DOHH2 (cell line): ENCODE data around the gene VAC14.

Experiments used
- H3F3A ChIP-seq: fragments of 200-600 bp; sonication (generic), shearing (Covaris generic); 2 replicates; pipeline ENCODE4 v1.6.0; 2016; ENCODE audit warnings: antibody characterized with exemption, mild to moderate bottlenecking; ENCODE audit not compliant: control insufficient read depth, insufficient read depth
- H3K27ac ChIP-seq: fragments of 200-600 bp; sonication (generic); 2 replicates; pipeline ENCODE4 v1.5.1; 2014; ENCODE audit warnings: low read depth, mild to moderate bottlenecking, low read length, moderate library complexity
- H3K27me3 ChIP-seq: fragments of 200-600 bp; sonication (generic); 2 replicates; pipeline ENCODE4 v1.6.1; 2014; ENCODE audit warnings: mild to moderate bottlenecking, low read length, mixed read lengths; ENCODE audit not compliant: control insufficient read depth
- H3K36me3 ChIP-seq: fragments of 200-600 bp; sonication (generic); 2 replicates; pipeline ENCODE4 v1.6.1; 2014; ENCODE audit warnings: mild to moderate bottlenecking, low read length, moderate library complexity, mixed read lengths; ENCODE audit not compliant: control insufficient read depth
- H3K4me1 ChIP-seq: fragments of 200-600 bp; sonication (generic); 2 replicates; pipeline ENCODE4 v1.6.1; 2014; ENCODE audit warnings: mild to moderate bottlenecking, low read length, mixed read lengths; ENCODE audit not compliant: control insufficient read depth
- H3K4me2 ChIP-seq: fragments of 200-600 bp; sonication (generic); 2 replicates; pipeline ENCODE4 v1.6.0; 2014; ENCODE audit warnings: mild to moderate bottlenecking, low read length, moderate library complexity
- H3K4me3 ChIP-seq: fragments of 200-600 bp; sonication (generic); 2 replicates; pipeline ENCODE4 v1.5.1; 2014; ENCODE audit warnings: mild to moderate bottlenecking, low read length, mixed read lengths
- H3K79me2 ChIP-seq: fragments of 200-600 bp; sonication (generic); 2 replicates; pipeline ENCODE4 v1.6.1; 2014; ENCODE audit warnings: mild to moderate bottlenecking, low read length, mixed read lengths; ENCODE audit not compliant: control insufficient read depth
- H3K9me2 ChIP-seq: fragments of 200-600 bp; sonication (generic); replicated peaks from 2 replicates; pipeline ENCODE4 v1.6.1; 2014; ENCODE audit warnings: mild to moderate bottlenecking, low read length, mixed read lengths; ENCODE audit not compliant: control insufficient read depth
- H3K9me3 ChIP-seq: fragments of 200-600 bp; sonication (generic); 2 replicates; pipeline ENCODE4 v1.6.1; 2014; ENCODE audit warnings: antibody characterized with exemption, low read length, mixed read lengths; ENCODE audit not compliant: control insufficient read depth, insufficient read depth
- H4K20me1 ChIP-seq: fragments of 200-600 bp; sonication (generic); 2 replicates; pipeline ENCODE4 v1.6.0; 2014; ENCODE audit warnings: low read depth, mild to moderate bottlenecking, antibody characterized with exemption, low read length, moderate library complexity; ENCODE audit not compliant: control insufficient read depth, insufficient read depth
- EZH2phosphoT487 ChIP-seq: fragments of 200-600 bp; sonication (generic); IDR thresholded peaks from 2 replicates; pipeline ENCODE4 v1.6.1; 2017; ENCODE audit warnings: borderline replicate concordance, mild to moderate bottlenecking, antibody characterized with exemption, low read length, moderate library complexity, mixed read lengths
- TF ChIP-seq, protein P1 (sequence below): fragments of 200-600 bp; sonication (generic); IDR thresholded peaks from one replicate; pipeline ENCODE4 v1.5.1; 2014; ENCODE audit warnings: antibody characterized with exemption, mild to moderate bottlenecking, low read depth, low read length; ENCODE audit not compliant: poor library complexity, severe bottlenecking

VAC14 gene

DNA sequence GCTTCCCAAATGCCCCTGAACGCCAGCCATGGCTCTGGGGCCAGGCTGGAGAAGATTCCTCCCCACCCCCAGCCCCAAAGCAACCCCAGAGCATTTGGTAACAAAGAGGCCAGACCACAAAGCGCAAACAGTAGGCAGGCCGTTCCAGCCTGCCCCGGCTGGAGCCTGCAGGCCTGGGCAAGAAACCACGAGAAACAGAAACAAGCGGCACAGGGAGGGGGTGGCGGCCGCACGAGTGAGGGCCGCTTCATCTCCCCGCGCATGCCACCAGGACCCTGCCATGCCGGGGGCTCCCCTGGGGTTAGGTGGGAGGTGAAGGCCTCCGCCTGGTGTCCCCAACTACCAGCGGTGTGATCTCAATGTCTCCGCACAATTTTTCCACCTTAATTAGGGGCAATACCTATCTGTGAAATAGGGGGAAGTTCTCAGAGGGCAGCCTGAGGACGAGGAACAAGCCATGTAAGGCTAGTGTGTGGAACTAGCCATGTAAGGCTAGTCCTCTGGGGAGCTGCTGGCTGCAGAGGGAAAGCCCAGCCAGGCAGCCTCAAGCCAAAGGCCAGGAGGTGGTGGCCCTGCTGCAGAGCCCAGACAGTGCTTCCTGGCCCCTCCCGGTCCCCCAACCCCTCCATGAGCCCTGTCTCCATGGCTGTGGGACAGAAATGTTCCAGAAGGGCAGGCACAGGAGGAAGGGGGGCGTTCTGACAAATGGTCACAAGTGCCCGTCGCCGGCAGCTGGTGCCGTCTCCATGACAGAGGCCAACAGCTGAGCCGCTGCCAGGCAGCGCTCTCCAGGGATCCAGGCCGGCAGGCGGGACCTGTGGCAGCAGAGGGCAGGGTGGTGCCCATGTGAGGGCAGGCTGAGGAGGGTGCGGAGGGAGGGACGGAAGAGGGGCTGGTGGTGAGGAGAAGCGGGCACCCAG, 100.6 kb downstream of the VAC14 start:
- TF ChIP-seq EZH2phosphoT487: no peak
- TF ChIP-seq, protein P1, sequence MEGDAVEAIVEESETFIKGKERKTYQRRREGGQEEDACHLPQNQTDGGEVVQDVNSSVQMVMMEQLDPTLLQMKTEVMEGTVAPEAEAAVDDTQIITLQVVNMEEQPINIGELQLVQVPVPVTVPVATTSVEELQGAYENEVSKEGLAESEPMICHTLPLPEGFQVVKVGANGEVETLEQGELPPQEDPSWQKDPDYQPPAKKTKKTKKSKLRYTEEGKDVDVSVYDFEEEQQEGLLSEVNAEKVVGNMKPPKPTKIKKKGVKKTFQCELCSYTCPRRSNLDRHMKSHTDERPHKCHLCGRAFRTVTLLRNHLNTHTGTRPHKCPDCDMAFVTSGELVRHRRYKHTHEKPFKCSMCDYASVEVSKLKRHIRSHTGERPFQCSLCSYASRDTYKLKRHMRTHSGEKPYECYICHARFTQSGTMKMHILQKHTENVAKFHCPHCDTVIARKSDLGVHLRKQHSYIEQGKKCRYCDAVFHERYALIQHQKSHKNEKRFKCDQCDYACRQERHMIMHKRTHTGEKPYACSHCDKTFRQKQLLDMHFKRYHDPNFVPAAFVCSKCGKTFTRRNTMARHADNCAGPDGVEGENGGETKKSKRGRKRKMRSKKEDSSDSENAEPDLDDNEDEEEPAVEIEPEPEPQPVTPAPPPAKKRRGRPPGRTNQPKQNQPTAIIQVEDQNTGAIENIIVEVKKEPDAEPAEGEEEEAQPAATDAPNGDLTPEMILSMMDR: no peak
- Histone ChIP-seq H3K4me2 (no peak overlapping the region), H3K79me2 (no peaks in the 10 kb centered on the region), H3K4me1 (peaks cover 5% of the 10 kb centered on the region; the same call in 1 of the 2 replicates), H3K9me3 (no peaks in the 10 kb centered on the region), H3K4me3 (no peak overlapping the region), H3K36me3 (no peaks in the 10 kb centered on the region), H3F3A (no peaks in the 10 kb centered on the region), H4K20me1 (no peaks in the 10 kb centered on the region), H3K27me3 (no peaks in the 10 kb centered on the region), H3K27ac (no peak overlapping the region), H3K9me2 (no peaks in the 10 kb centered on the region)

DNA sequence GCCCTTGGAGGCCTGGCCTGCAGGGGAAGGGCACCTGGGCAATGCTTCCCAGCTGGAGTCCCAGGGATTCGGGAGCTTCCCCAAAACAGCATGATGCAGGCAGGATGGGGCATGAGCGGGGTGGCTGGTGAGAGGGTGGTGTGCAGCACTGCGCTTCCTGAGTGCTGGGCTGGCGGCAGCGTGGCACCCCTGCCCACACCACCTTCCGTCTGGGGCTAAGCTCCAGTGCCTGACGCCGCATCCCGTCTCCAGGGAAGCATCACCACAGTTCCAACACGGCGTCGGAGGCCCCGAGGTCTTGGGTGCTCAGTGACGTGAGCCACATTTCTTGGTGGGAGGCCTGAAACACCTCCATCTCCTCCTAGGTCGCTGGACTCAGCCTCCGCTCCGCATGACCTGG, 101.3 kb downstream of the VAC14 start:
- no peaks in the 10 kb centered on the region for H3F3A ChIP-seq
- no peak overlapping the region for H3K4me3 ChIP-seq
- no peaks in the 10 kb centered on the region for H3K79me2 ChIP-seq
- H3K27ac ChIP-seq: no peak overlapping the region
- H3K4me1 ChIP-seq: peaks cover 6% of the 10 kb centered on the region; the same call in 1 of the 2 replicates
- H3K9me2 ChIP-seq: no peaks in the 10 kb centered on the region
- H4K20me1 ChIP-seq: no peaks in the 10 kb centered on the region
- no peak for TF ChIP-seq EZH2phosphoT487
- TF ChIP-seq, protein P1: no peak
- H3K27me3 ChIP-seq: no peaks in the 10 kb centered on the region
- H3K4me2 ChIP-seq: no peak overlapping the region
- no peaks in the 10 kb centered on the region for H3K9me3 ChIP-seq
- no peaks in the 10 kb centered on the region for H3K36me3 ChIP-seq

DNA sequence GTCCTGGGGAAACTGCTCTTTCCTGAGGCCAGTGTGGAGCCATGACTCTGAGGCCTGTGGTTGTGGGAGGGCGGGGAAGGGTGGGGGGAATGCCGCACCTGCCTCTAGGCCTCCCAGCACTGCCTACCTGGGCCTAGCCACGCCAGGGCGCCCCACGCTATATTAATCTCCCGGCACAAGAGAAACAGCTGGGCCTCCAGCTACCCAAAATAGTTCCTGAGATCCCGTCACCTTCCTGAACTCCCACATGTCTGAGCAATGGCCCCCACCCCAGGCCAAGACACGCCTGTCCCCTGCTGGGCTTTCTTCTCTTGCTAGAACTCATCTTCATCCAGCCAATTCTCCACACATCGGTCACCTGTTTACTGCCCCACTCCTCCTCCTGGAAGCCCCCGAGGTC, 102.1 kb downstream of the VAC14 start:
- Histone ChIP-seq H3K9me2 (no peaks in the 10 kb centered on the region), H4K20me1 (no peaks in the 10 kb centered on the region), H3F3A (no peaks in the 10 kb centered on the region), H3K4me3 (no peak overlapping the region), H3K4me2 (no peak overlapping the region), H3K9me3 (no peaks in the 10 kb centered on the region), H3K27me3 (no peaks in the 10 kb centered on the region), H3K27ac (no peak overlapping the region), H3K36me3 (no peaks in the 10 kb centered on the region), H3K4me1 (peaks cover 6% of the 10 kb centered on the region; the same call in 1 of the 2 replicates), H3K79me2 (no peaks in the 10 kb centered on the region)
- TF ChIP-seq, protein P1: no peak
